Measurements from ENCODE around the gene FARS2.

DNA sequence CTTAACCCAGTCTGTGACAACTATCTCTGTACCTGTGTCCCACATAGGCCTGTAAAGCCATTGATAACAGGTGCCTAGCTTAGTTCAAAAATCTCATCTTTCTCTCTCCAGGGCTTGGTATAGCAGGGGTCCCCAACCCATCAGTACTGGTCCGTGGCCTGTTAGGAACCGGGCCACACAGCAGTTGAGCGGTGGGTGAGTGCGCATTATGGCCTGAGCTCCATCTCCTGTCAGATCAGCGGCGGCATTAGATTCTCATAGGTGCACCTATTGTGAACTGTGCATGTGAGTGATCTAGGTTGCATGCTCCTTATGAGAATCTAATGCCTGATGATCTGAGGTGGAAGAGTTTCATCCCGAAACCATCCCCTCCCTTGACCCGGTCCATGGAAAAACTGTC is 3.9 kb upstream of the FARS2 start:
- TF ChIP-seq TAF1 (IDR thresholded peaks at IDR 0.05; ENCODE audit: borderline replicate concordance, low read depth, low read length) (no peak), POLR2A (IDR thresholded peaks at IDR 0.05; ENCODE audit: low read depth, low read length) (no peak), POLR2AphosphoS5 (IDR thresholded peaks at IDR 0.05; ENCODE audit: low read depth, low read length) (no peak)
